ENCODE results near the gene MTRR.

Gene MTRR

DNA sequence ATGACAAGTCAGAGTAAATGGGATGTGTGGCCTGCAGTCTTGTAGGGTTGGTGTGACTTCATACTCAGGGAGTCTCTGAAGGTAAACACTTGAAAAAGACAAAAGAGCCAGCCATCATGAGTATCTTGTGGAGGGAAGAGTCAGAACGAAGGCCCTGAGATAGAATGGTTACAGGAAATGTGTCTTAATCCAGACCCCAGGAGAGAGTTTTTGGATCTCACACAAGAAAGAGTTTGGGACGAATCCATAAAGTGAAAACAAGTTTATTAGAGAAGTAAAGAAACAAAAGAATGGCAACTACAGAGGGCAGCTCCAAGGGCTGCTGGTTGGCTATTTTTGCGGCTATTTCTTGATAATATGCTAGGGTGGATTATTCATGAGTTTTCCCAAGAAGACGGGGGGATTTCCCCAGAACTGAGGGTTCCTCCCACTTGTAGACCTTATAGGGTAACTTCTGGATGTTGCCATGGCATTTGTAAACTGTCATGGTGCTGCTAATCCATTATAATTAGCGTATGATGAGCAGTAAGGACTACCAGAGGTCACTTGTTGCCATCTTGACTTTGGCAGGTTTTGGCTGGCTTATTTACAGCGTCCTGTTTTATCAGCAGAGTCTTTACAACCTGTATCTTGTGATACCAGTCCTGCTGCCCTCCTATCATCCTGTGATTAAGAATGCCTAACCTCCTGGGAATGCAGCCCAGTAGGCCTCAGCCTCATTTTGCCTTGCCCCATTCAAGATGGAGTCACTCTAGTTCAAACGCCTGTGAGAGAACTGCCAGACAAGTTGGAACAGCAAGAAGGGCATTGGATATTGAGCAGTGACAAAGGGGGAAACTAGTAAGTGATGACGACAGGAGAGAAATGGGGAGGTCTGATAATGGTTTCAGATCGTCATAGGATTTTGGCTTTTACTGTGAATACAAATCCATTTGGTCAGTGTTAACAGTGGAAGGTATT is 34.0 kb downstream of the MTRR start:
- no peaks in the 10 kb centered on the region for H3K79me2 ChIP-seq (ENCODE audit: insufficient read depth, low read length)
- no peak overlapping the region for H2AFZ ChIP-seq (ENCODE audit: low read length)
- H3K9ac ChIP-seq (ENCODE audit: low read length): no peak overlapping the region
- H4K20me1 ChIP-seq (ENCODE audit: insufficient read depth, low read length): no peaks in the 10 kb centered on the region
- no peaks in the 10 kb centered on the region for H3K27me3 ChIP-seq (ENCODE audit: insufficient read depth, low read length)
- TF ChIP-seq EZH2 (IDR thresholded peaks at IDR 0.05; ENCODE audit: borderline replicate concordance, low read length): no peak
- TF ChIP-seq, protein P1, sequence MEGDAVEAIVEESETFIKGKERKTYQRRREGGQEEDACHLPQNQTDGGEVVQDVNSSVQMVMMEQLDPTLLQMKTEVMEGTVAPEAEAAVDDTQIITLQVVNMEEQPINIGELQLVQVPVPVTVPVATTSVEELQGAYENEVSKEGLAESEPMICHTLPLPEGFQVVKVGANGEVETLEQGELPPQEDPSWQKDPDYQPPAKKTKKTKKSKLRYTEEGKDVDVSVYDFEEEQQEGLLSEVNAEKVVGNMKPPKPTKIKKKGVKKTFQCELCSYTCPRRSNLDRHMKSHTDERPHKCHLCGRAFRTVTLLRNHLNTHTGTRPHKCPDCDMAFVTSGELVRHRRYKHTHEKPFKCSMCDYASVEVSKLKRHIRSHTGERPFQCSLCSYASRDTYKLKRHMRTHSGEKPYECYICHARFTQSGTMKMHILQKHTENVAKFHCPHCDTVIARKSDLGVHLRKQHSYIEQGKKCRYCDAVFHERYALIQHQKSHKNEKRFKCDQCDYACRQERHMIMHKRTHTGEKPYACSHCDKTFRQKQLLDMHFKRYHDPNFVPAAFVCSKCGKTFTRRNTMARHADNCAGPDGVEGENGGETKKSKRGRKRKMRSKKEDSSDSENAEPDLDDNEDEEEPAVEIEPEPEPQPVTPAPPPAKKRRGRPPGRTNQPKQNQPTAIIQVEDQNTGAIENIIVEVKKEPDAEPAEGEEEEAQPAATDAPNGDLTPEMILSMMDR (IDR thresholded peaks at IDR 0.05; ENCODE audit: low read length): no peak
- no peak overlapping the region for H3K27ac ChIP-seq (ENCODE audit: low read depth, low read length, poor library complexity, severe bottlenecking)
- no peaks in the 10 kb centered on the region for H3F3A ChIP-seq (ENCODE audit: insufficient read depth, low read length)
- H3K9me2 ChIP-seq (ENCODE audit: low read depth, low read length): no peaks in the 10 kb centered on the region
- H3K4me2 ChIP-seq (ENCODE audit: low read length): no peak overlapping the region
- H3K4me1 ChIP-seq (ENCODE audit: insufficient read depth, low read length, severe bottlenecking): no peaks in the 10 kb centered on the region
- no peaks in the 10 kb centered on the region; the same call in 1 of the 2 replicates for H3K9me3 ChIP-seq (ENCODE audit: low read length)
- H3K4me3 ChIP-seq (ENCODE audit: low read depth, low read length, poor library complexity, severe bottlenecking): no peak overlapping the region
- peaks cover 85% of the 10 kb centered on the region for H3K36me3 ChIP-seq (ENCODE audit: insufficient read depth, low read length)

DNA sequence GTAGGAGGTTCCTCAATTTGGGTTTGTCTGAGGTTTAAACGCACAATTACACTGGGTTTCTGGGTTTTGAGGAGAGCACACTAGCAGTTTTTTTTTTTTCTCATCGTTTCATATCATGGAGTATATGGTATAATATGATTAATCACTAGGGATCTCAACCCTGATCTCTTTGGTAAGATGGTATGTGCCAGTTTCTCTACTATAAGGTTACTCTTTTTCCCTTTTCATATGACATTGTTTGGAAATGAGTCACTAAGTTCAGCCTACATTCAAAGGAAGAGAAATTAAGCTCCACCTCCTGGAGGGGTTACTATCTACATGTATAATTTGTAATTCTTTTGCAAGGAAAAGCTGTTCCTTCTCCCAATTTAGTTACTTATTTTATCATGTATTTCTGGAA is 35.2 kb downstream of the MTRR start:
- Histone ChIP-seq H2AFZ (ENCODE audit: low read length) (no peak overlapping the region), H3K79me2 (ENCODE audit: insufficient read depth, low read length) (no peaks in the 10 kb centered on the region), H3K4me1 (ENCODE audit: insufficient read depth, low read length, severe bottlenecking) (no peaks in the 10 kb centered on the region), H3K4me2 (ENCODE audit: low read length) (no peak overlapping the region), H3K27me3 (ENCODE audit: insufficient read depth, low read length) (no peaks in the 10 kb centered on the region), H3K9me2 (ENCODE audit: low read depth, low read length) (no peaks in the 10 kb centered on the region), H3K4me3 (ENCODE audit: low read depth, low read length, poor library complexity, severe bottlenecking) (no peak overlapping the region), H3K36me3 (ENCODE audit: insufficient read depth, low read length) (peaks cover 83% of the 10 kb centered on the region), H3F3A (ENCODE audit: insufficient read depth, low read length) (no peaks in the 10 kb centered on the region), H3K9me3 (ENCODE audit: low read length) (no peaks in the 10 kb centered on the region; the same call in 1 of the 2 replicates), H4K20me1 (ENCODE audit: insufficient read depth, low read length) (no peaks in the 10 kb centered on the region), H3K27ac (ENCODE audit: low read depth, low read length, poor library complexity, severe bottlenecking) (no peak overlapping the region), H3K9ac (ENCODE audit: low read length) (no peak overlapping the region)
- no peak for TF ChIP-seq EZH2 (IDR thresholded peaks at IDR 0.05; ENCODE audit: borderline replicate concordance, low read length)
- TF ChIP-seq, protein P1 (IDR thresholded peaks at IDR 0.05; ENCODE audit: low read length): no peak

DNA sequence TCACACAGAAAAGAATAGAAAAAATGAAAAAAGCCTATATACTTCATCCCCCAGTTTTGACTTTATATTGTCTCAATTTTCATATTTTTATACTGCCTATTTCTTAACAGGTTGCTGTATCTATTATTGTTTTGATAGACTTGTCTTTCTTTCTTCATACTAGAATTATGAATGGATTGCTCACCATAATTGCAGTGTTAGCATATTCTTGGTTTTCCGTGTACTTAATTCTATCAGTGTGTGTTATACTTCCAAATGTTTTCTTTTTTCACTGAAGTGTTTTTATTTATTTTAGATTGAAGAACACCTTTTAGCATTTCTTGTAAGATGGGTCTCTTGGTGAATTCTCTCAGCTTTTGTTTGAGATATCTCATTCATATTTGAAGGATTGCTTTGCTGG is 38.7 kb downstream of the MTRR start:
- Histone ChIP-seq H3K4me3 (ENCODE audit: low read depth, low read length, poor library complexity, severe bottlenecking) (no peak overlapping the region), H3K9me2 (ENCODE audit: low read depth, low read length) (no peaks in the 10 kb centered on the region), H4K20me1 (ENCODE audit: insufficient read depth, low read length) (no peaks in the 10 kb centered on the region), H3K79me2 (ENCODE audit: insufficient read depth, low read length) (no peaks in the 10 kb centered on the region), H3F3A (ENCODE audit: insufficient read depth, low read length) (no peaks in the 10 kb centered on the region), H3K4me2 (ENCODE audit: low read length) (no peak overlapping the region), H3K27me3 (ENCODE audit: insufficient read depth, low read length) (no peaks in the 10 kb centered on the region), H3K9me3 (ENCODE audit: low read length) (no peaks in the 10 kb centered on the region; the same call in 1 of the 2 replicates), H3K36me3 (ENCODE audit: insufficient read depth, low read length) (peaks cover 56% of the 10 kb centered on the region), H3K9ac (ENCODE audit: low read length) (no peak overlapping the region), H3K27ac (ENCODE audit: low read depth, low read length, poor library complexity, severe bottlenecking) (no peak overlapping the region), H2AFZ (ENCODE audit: low read length) (no peak overlapping the region), H3K4me1 (ENCODE audit: insufficient read depth, low read length, severe bottlenecking) (no peaks in the 10 kb centered on the region)
- TF ChIP-seq, protein P1 (IDR thresholded peaks at IDR 0.05; ENCODE audit: low read length): no peak
- no peak for TF ChIP-seq EZH2 (IDR thresholded peaks at IDR 0.05; ENCODE audit: borderline replicate concordance, low read length)
